PC-3 (cell line): ENCODE measurements around the gene TOMM40.

ENCODE experiments used
- CTCF ChIP-seq: fragments of 300-600 bp; sonication (generic); conservative IDR thresholded peaks from 2 replicates; pipeline ENCODE4 v1.5.1; 2017; ENCODE audit warnings: antibody characterized with exemption, low read depth, mild to moderate bottlenecking, low read length
- EZH2 ChIP-seq: fragments of 300-600 bp; sonication (generic); IDR thresholded peaks from one replicate; pipeline ENCODE4 v1.6.1; 2017; ENCODE audit warnings: antibody characterized with exemption, mild to moderate bottlenecking, low read length; ENCODE audit not compliant: unreplicated experiment
- EZH2phosphoT487 ChIP-seq: fragments of 300-600 bp; sonication (generic); IDR thresholded peaks from 2 replicates; pipeline ENCODE4 v1.6.1; 2018; ENCODE audit warnings: mild to moderate bottlenecking, antibody characterized with exemption, low read length, borderline replicate concordance

DNA sequence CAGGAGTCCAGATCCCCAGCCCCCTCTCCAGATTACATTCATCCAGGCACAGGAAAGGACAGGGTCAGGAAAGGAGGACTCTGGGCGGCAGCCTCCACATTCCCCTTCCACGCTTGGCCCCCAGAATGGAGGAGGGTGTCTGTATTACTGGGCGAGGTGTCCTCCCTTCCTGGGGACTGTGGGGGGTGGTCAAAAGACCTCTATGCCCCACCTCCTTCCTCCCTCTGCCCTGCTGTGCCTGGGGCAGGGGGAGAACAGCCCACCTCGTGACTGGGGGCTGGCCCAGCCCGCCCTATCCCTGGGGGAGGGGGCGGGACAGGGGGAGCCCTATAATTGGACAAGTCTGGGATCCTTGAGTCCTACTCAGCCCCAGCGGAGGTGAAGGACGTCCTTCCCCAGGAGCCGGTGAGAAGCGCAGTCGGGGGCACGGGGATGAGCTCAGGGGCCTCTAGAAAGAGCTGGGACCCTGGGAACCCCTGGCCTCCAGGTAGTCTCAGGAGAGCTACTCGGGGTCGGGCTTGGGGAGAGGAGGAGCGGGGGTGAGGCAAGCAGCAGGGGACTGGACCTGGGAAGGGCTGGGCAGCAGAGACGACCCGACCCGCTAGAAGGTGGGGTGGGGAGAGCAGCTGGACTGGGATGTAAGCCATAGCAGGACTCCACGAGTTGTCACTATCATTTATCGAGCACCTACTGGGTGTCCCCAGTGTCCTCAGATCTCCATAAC is 14.5 kb downstream of the TOMM40 start, which contains the start of gene APOE:
- TF ChIP-seq CTCF = no peak
- no peak for TF ChIP-seq EZH2
- TF ChIP-seq EZH2phosphoT487 = no peak
